ENCODE measurements around the gene PF4V1.

GRCh38 chr4:73860181-73860580 lies 7.1 kb downstream of the PF4V1 start:
- no peak for TF ChIP-seq CTCF (IDR thresholded peaks at IDR 0.05; ENCODE audit: borderline replicate concordance, extremely low read depth, low read length, poor library complexity, severe bottlenecking)
- no peak for TF ChIP-seq EZH2 (IDR thresholded peaks at IDR 0.05; ENCODE audit: borderline replicate concordance, low read depth, low read length, severe bottlenecking)
